Muscle of leg (tissue), 11 donors: ENCODE measurements around the gene GALNT13. TPM values are rescaled to one million over a fixed set of nuclear protein-coding genes. Genes with fewer than 3 reads are reported as not detected.

Experiments
- DNase-seq: peaks from one replicate; pipeline ENCODE4 v3.0.0; 2013
- H3K27ac ChIP-seq: one replicate; pipeline ENCODE4 v1.5.1; 2013; ENCODE audit warnings: mild to moderate bottlenecking, low read length, control low read depth
- H3K27me3 ChIP-seq: one replicate; pipeline ENCODE4 v1.6.1; 2013; ENCODE audit warnings: low read length; ENCODE audit not compliant: control insufficient read depth, insufficient read depth
- H3K36me3 ChIP-seq: one replicate; pipeline ENCODE4 v1.6.1; 2013; ENCODE audit warnings: low read length; ENCODE audit not compliant: control insufficient read depth, insufficient read depth
- H3K4me1 ChIP-seq: one replicate; pipeline ENCODE4 v1.6.1; 2013; ENCODE audit warnings: low read length; ENCODE audit not compliant: control insufficient read depth, insufficient read depth
- H3K4me3 ChIP-seq: one replicate; pipeline ENCODE4 v1.5.1; 2013; ENCODE audit warnings: low read length, control low read depth
- H3K9me3 ChIP-seq: replicated peaks from 2 replicates; pipeline ENCODE4 v1.6.1; 2013; ENCODE audit warnings: low read depth, low read length; ENCODE audit not compliant: control insufficient read depth
- WGBS: methylation state at CpG from one replicate; pipeline ENCODE4 v1.1.5; 2013; ENCODE audit warnings: missing lambda C conversion rate; ENCODE audit not compliant: insufficient coverage; 5-methylcytosine and 5-hydroxymethylcytosine counted together
- polyA plus RNA-seq, 8 donors: library from polyadenylated mRNA; unstranded; fragments of 120-200 nt; gene quantifications; one replicate each; pipeline versions ENCODE4 v1.2.1 to v1.2.3, GENCODE V29; 2013; ENCODE audit warnings: inconsistent platforms in 1 of 8, low replicate concordance in 1 of 8; ENCODE audit not compliant: insufficient read length in 8 of 8, insufficient read depth in 1 of 8
- total RNA-seq: library from RNA; stranded (reverse); fragments of 120-200 nt; gene quantifications from one replicate; pipeline ENCODE4 v1.2.4, GENCODE V29; 2013

GALNT13 gene
- total and polyA plus RNA-seq, 9 donors = 0.18 to 1.5 (median 0.43) TPM

DNA sequence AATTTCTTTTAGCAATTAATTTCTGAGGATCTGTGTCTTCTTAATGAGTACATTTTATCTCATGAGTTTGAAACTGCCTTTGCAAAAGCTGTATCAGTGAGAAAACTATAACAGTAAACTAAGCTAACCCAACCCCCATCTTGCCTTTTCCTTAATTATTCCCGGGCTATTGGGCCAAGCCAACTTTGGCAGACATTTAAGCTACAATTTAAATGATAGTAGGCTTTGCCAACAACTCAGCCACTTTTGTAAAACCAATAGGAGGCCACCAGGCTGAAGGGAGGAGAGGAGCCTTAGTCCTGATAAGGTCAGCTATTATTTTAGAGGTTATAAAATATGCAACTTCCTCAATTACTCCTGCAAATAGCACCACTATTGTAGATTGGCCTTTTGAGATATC, 608.8 kb downstream of the GALNT13 start:
- no peak overlapping the region for H3K4me3 ChIP-seq
- no peak for DNase-seq
- H3K9me3 ChIP-seq = no peaks in the 10 kb centered on the region
- no peaks in the 10 kb centered on the region for H3K27me3 ChIP-seq
- WGBS = no CpG with 5 or more reads among the region's 1 CpG
- no peaks in the 10 kb centered on the region for H3K4me1 ChIP-seq
- H3K27ac ChIP-seq = no peak overlapping the region
- H3K36me3 ChIP-seq = no peaks in the 10 kb centered on the region

- no peak for DNase-seq
- no peaks in the 10 kb centered on the region for H3K36me3 ChIP-seq
- no CpG with 5 or more reads among the region's 2 CpGs for WGBS
Measured at GRCh38 chr2:154481336-154481735, 609.6 kb downstream of the GALNT13 start.

DNA sequence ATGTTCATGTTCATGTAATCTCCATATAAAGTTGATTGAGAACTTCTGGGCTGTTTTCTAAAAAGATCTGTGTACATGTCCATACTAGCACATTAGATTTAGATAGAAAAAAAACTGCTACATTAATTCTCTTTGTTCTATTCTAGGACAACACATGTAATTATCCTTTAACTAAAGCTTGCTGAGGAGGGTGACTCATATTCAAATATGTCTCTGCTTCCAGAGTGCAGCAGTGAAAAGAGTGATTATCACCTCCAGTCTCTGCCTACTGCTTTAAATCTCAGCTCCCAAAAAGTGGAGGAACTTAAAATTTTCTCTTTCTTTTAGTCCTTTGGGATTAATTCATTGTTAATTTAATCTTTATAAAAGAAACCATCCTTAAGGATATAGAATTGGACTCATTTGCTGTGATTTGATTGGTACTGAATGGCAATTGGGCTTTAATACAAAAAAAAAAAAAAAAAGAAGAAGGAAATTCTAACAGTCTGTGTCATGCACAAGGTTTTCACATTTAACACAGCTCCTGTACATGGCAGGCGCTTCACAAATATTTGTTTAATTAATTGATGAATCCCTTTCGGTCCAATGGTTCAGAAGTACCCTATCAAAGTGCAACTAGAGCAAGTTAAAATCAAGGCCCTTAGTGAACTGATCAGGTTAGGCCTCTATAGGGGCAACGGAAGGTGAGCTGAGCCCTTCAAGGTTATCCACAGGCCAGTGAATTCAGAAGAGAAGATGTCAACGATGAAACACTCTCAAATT, 612.8 kb downstream of the GALNT13 start:
- Histone ChIP-seq H3K27ac (no peak overlapping the region), H3K4me3 (no peak overlapping the region), H3K4me1 (no peaks in the 10 kb centered on the region), H3K36me3 (no peaks in the 10 kb centered on the region), H3K9me3 (no peaks in the 10 kb centered on the region), H3K27me3 (no peaks in the 10 kb centered on the region)
- 80% methylated on average over 1 of the region's 4 CpGs for WGBS
- DNase-seq = no peak

More at GRCh38 chr2:154481336-154481735, 609.6 kb downstream of the GALNT13 start:
- H3K9me3 ChIP-seq = no peaks in the 10 kb centered on the region
- no peaks in the 10 kb centered on the region for H3K4me1 ChIP-seq
- no peak overlapping the region for H3K27ac ChIP-seq
- no peaks in the 10 kb centered on the region for H3K27me3 ChIP-seq
- H3K4me3 ChIP-seq = no peak overlapping the region

- H3K27ac ChIP-seq = no peak overlapping the region
- H3K36me3 ChIP-seq = no peaks in the 10 kb centered on the region
- 90% methylated on average over 2 of the region's 4 CpGs for WGBS
- DNase-seq = no peak
- no peaks in the 10 kb centered on the region for H3K4me1 ChIP-seq
- no peak overlapping the region for H3K4me3 ChIP-seq
- no peaks in the 10 kb centered on the region for H3K9me3 ChIP-seq
- no peaks in the 10 kb centered on the region for H3K27me3 ChIP-seq
Measured at GRCh38 chr2:154488801-154489200, 617.1 kb downstream of the GALNT13 start.

GRCh38 chr2:154489266-154489858, 617.6 kb downstream of the GALNT13 start:
- Histone ChIP-seq H3K27me3 (no peaks in the 10 kb centered on the region), H3K9me3 (no peaks in the 10 kb centered on the region), H3K4me3 (no peak overlapping the region), H3K36me3 (no peaks in the 10 kb centered on the region), H3K4me1 (no peaks in the 10 kb centered on the region), H3K27ac (no peak overlapping the region)
- DNase-seq = no peak
- no CpG with 5 or more reads among the region's 3 CpGs for WGBS

DNA sequence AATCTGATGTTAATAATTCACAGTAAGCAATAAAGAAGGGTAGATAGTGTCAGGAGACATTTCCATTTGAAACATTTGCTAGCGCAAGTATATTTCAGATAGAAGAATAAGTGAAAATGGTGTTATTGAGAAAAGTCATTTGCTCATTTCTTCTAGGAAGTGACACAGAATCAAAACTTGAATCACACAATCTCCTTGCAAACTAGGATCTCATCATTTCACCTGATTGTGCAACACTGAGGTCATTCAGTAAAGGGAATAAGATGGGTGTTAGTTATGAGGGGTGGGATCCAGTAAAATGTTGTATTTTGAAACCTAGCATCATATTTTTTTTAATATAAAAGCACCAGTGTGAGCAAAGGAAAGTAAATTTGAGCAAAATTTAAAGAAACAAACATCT, 618.8 kb downstream of the GALNT13 start:
- H3K27ac ChIP-seq = no peak overlapping the region
- H3K4me3 ChIP-seq = no peak overlapping the region
- WGBS = no CpG with 5 or more reads among the region's 1 CpG
- no peaks in the 10 kb centered on the region for H3K9me3 ChIP-seq
- no peaks in the 10 kb centered on the region for H3K27me3 ChIP-seq
- no peaks in the 10 kb centered on the region for H3K4me1 ChIP-seq
- no peak for DNase-seq
- no peaks in the 10 kb centered on the region for H3K36me3 ChIP-seq

- Histone ChIP-seq H3K4me1 (no peaks in the 10 kb centered on the region), H3K27me3 (no peaks in the 10 kb centered on the region), H3K36me3 (no peaks in the 10 kb centered on the region), H3K9me3 (no peaks in the 10 kb centered on the region), H3K27ac (no peak overlapping the region), H3K4me3 (no peak overlapping the region)
- 100% methylated on average over 1 of the region's 4 CpGs for WGBS
- DNase-seq = no peak
Measured at GRCh38 chr2:154495455-154495868, 623.7 kb downstream of the GALNT13 start.

- no peaks in the 10 kb centered on the region for H3K9me3 ChIP-seq
- H3K27ac ChIP-seq = no peak overlapping the region
- H3K36me3 ChIP-seq = no peaks in the 10 kb centered on the region
- H3K4me3 ChIP-seq = no peak overlapping the region
- H3K27me3 ChIP-seq = no peaks in the 10 kb centered on the region
- no peak for DNase-seq
- no peaks in the 10 kb centered on the region for H3K4me1 ChIP-seq
Measured at GRCh38 chr2:154497019-154497418, 625.3 kb downstream of the GALNT13 start.
